ENCODE measurements around the gene DRD4. TPM values are rescaled to one million over a fixed set of nuclear protein-coding genes. Genes with fewer than 3 reads are reported as not detected.

The DRD4 gene
- total RNA-seq, 4 donors from 2014 or later, result 0.88 to 0.89 TPM; not detected in 2

DNA sequence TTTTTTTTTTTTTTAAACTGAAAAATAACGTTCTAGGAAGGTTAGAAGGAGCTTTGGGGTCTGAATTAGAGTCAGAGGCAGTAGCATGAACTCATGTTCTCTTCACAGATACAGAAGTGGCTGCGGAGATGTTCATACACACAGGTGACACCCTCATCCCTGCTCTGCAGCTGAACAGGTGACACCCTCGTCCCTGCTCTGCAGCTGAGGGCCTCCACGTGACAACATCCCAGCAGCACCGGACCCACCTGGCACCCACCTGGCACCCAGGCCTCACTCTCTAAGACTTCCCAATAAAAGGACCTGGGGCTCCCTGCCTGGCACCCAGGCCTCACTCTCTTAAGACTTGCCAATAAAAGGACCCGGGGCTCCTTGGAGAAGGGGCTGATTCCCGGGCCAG lies 19.8 kb downstream of the DRD4 start:
- Histone ChIP-seq H3K36me3 (peaks cover 5 to 6% of the 10 kb centered on the region in 2 donors), H3K27me3 (no peaks in the 10 kb centered on the region), H3K27ac (no peak overlapping the region), H3K4me3 (replicated peaks in 1 of 3) (no peak overlapping the region), H3K4me1 (no peaks in the 10 kb centered on the region), H3K9me3 (no peaks in the 10 kb centered on the region)
- DNase-seq, result no peak
- TF ChIP-seq, protein P1, sequence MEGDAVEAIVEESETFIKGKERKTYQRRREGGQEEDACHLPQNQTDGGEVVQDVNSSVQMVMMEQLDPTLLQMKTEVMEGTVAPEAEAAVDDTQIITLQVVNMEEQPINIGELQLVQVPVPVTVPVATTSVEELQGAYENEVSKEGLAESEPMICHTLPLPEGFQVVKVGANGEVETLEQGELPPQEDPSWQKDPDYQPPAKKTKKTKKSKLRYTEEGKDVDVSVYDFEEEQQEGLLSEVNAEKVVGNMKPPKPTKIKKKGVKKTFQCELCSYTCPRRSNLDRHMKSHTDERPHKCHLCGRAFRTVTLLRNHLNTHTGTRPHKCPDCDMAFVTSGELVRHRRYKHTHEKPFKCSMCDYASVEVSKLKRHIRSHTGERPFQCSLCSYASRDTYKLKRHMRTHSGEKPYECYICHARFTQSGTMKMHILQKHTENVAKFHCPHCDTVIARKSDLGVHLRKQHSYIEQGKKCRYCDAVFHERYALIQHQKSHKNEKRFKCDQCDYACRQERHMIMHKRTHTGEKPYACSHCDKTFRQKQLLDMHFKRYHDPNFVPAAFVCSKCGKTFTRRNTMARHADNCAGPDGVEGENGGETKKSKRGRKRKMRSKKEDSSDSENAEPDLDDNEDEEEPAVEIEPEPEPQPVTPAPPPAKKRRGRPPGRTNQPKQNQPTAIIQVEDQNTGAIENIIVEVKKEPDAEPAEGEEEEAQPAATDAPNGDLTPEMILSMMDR (IDR thresholded peaks at IDR 0.05), result no peak
- no peak for TF ChIP-seq POLR2A (IDR thresholded peaks at IDR 0.05)
- 89 to 93% methylated on average over 7 of the region's 7 CpGs for WGBS, 2 donors
- intact Hi-C loops (cut with DNase I), result no loop called here

DNA sequence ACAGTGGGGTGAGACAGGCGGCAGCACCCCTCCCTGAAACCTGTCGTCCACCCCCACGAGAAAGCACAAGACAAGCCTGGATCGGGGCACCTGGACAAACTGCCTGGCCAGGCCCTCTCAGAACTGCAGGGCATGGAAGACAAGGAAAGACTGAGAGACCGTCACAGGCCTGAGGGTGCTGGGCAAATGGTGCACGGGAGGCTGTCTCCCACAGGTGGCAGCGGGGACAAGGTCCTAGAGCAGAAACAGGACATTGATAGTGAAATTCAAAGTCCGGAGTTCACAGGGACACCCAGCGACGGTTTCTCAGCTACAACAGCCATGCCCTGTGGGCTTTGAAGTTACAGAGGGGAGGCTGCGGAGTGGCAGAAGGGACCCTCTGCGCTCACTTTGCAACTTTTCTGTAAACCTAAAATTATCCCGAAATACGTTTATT lies 20.6 kb downstream of the DRD4 start:
- H3K36me3 ChIP-seq, result peaks cover 5 to 6% of the 10 kb centered on the region in 2 donors
- TF ChIP-seq, protein P1 (IDR thresholded peaks at IDR 0.05), result no peak
- TF ChIP-seq POLR2A (IDR thresholded peaks at IDR 0.05), result no peak
- 91 to 92% methylated on average over 12 to 14 of the region's 14 CpGs for WGBS, 2 donors
- no peaks in the 10 kb centered on the region for H3K27me3 ChIP-seq
- intact Hi-C loops (cut with DNase I), result no loop called here
- H3K27ac ChIP-seq, result no peak overlapping the region
- no peak for DNase-seq
- no peaks in the 10 kb centered on the region for H3K9me3 ChIP-seq
- H3K4me3 ChIP-seq (replicated peaks in 1 of 3), result no peak overlapping the region
- no peaks in the 10 kb centered on the region for H3K4me1 ChIP-seq

DNA sequence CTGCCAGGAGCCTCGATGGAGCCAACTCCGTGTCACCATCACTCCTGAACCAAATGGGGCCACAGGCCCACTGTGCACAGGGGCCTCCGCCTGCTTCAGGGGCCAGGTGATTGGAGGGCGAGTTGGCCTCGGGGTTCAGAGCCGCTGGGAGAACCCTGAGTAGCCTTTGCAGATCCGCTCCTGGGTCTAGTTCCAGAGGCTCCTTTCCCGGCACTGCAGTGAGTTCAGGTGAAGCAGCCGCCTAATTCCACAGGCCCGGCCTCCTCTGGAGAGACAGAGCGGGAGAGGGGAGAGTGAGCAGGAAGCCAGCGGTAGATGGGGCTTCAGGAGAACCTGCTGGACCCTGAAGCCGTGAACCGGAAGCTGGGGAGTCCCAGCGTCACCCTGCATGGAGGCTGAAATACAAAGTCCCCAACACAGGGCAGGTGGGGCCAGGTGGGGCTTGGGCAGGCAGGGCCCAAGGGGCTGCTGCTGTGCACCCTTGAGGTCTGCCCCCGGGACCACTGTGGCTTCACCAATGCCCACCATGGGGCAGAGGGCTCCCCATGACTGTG lies 22.5 kb downstream of the DRD4 start:
- TF ChIP-seq, protein P1 (IDR thresholded peaks at IDR 0.05), result no peak
- no peak for TF ChIP-seq POLR2A (IDR thresholded peaks at IDR 0.05)
- 97% methylated on average over 14 to 15 of the region's 16 CpGs for WGBS, 2 donors
- peaks cover 0 to 12% of the 10 kb centered on the region in 2 donors for H3K36me3 ChIP-seq
- H3K4me3 ChIP-seq (replicated peaks in 1 of 3), result no peak overlapping the region
- no peak for DNase-seq
- H3K9me3 ChIP-seq, result no peaks in the 10 kb centered on the region
- intact Hi-C loops (cut with DNase I), result loop anchor here (10.0 kb wide), 1 partner anchor 65 kb away; no protein-coding TSS in a partner anchor
- H3K4me1 ChIP-seq, result no peaks in the 10 kb centered on the region
- H3K27ac ChIP-seq, result no peak overlapping the region
- H3K27me3 ChIP-seq, result no peaks in the 10 kb centered on the region

DNA sequence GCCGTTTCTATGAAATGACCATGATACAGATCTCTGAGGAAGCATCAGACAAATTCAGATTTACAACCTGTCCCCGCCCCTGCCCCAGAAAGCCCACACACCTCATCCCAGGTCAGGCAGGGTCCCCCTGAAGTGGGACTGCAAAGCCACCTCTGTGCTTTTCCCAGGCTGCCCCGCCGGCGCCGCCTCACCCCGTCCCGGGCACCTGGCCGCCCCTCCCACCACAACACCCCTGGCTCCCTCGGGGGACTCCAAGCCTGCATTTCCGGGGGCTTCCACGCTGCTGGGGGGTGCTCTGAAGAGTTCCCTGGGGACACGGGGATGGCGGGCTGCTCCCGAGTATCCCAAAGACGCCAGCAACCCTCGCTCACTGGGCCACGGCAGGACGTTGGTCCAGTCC lies 23.2 kb downstream of the DRD4 start:
- H3K27ac ChIP-seq, result no peak overlapping the region
- DNase-seq, result no peak
- WGBS, 2 donors, result 93 to 95% methylated on average over 9 to 19 of the region's 19 CpGs
- TF ChIP-seq POLR2A (IDR thresholded peaks at IDR 0.05), result no peak
- TF ChIP-seq, protein P1 (IDR thresholded peaks at IDR 0.05), result no peak
- no peak overlapping the region for H3K4me3 ChIP-seq (replicated peaks in 1 of 3)
- no peaks in the 10 kb centered on the region for H3K27me3 ChIP-seq
- H3K9me3 ChIP-seq, result no peaks in the 10 kb centered on the region
- intact Hi-C loops (cut with DNase I), result loop anchor here (10.0 kb wide), 1 partner anchor 65 kb away; no protein-coding TSS in a partner anchor
- H3K36me3 ChIP-seq, result peaks cover 0 to 12% of the 10 kb centered on the region in 2 donors
- no peaks in the 10 kb centered on the region for H3K4me1 ChIP-seq

DNA sequence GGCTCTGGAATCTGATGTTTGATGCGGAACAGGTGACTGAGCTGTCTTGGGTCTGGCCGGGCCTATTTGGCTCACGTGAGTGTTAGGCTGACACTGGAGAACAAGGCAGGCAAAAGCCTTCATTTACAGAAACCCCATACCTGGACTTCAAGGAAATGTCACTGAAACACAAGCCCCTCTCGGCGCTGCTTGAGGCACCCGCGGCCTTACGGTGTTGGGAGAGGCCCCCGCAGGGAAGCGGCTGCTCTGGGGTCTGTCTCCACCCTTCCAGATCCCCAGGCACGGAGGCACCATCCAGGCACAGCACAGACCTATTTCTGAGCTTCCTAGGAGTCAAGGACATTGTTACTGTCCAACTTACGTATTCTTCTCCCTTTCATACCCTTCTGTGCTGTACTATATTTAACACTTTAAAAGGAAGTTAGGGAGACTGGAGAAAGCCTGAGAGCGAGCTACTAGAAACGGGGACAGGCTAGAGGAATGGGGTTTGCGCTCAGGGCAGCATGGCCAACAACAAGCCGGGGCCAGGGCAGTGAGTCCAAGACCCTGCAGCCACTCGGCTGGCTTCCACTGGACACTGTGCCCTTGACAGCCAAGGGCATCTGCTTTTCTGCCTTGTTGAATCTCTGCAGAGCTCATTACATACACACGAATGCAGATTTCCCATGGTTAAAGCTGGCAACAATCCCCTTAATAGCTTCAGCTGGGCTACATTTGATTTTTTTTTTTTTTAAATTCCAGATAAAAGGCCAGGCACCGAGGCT lies 23.8 kb downstream of the DRD4 start:
- TF ChIP-seq, protein P1 (IDR thresholded peaks at IDR 0.05), result no peak
- no peak for TF ChIP-seq POLR2A (IDR thresholded peaks at IDR 0.05)
- intact Hi-C loops (cut with DNase I), result loop anchor here (10.0 kb wide), 1 partner anchor 64 kb away; no protein-coding TSS in a partner anchor
- H3K27ac ChIP-seq, result no peak overlapping the region

More for the DNA sequence above, 23.8 kb downstream of the DRD4 start:
- peaks cover 0 to 3% of the 10 kb centered on the region in 2 donors for H3K4me1 ChIP-seq
- H3K36me3 ChIP-seq, result peaks cover 3 to 12% of the 10 kb centered on the region in 2 donors
- DNase-seq, result no peak
- 87 to 90% methylated on average over 13 to 16 of the region's 19 CpGs for WGBS, 2 donors
- H3K9me3 ChIP-seq, result no peaks in the 10 kb centered on the region
- no peaks in the 10 kb centered on the region for H3K27me3 ChIP-seq
- no peak overlapping the region for H3K4me3 ChIP-seq (replicated peaks in 1 of 3)

Data from thyroid gland (tissue), 4 donors.